ENCODE results near the gene FSTL1.

DNA sequence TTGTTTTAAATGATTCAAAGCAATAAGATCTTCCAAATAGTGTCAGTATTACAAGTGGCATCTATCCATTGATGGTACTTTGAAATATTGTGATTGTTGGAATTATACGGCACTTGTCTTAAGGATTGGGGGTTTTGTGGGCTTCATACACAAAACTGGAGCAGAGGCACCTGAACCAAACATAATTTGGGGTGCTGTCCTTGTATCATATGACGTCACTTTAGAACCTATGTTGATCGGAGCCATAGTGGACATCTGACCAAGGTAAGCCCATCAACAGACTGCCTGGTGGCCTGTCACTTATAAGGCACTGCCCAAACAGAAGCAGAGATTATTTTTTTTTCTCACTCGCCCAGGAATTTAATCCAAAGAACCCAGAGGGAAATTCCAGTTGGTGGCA lies 98.8 kb downstream of the FSTL1 start:
- TF ChIP-seq, protein P1, sequence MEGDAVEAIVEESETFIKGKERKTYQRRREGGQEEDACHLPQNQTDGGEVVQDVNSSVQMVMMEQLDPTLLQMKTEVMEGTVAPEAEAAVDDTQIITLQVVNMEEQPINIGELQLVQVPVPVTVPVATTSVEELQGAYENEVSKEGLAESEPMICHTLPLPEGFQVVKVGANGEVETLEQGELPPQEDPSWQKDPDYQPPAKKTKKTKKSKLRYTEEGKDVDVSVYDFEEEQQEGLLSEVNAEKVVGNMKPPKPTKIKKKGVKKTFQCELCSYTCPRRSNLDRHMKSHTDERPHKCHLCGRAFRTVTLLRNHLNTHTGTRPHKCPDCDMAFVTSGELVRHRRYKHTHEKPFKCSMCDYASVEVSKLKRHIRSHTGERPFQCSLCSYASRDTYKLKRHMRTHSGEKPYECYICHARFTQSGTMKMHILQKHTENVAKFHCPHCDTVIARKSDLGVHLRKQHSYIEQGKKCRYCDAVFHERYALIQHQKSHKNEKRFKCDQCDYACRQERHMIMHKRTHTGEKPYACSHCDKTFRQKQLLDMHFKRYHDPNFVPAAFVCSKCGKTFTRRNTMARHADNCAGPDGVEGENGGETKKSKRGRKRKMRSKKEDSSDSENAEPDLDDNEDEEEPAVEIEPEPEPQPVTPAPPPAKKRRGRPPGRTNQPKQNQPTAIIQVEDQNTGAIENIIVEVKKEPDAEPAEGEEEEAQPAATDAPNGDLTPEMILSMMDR (IDR thresholded peaks at IDR 0.05; ENCODE audit: low read length), result no peak
- TF ChIP-seq EZH2 (IDR thresholded peaks at IDR 0.05; ENCODE audit: borderline replicate concordance, low read length), result no peak

All from OCI-LY1 (cell line).